SK-MEL-5 (cell line): ENCODE data around the gene EAF1. TPM values are rescaled to one million over a fixed set of nuclear protein-coding genes. Genes with fewer than 3 reads are reported as not detected.

Experiments used
- small RNA-seq, 2 experiments: library from RNA; depleted of rRNA; stranded (forward); fragments of <200 nt; gene quantifications; one replicate each; pipeline ENCODE3, GENCODE V24; 2014
- total RNA-seq: library from RNA; depleted of rRNA; stranded (reverse); fragments of >200 nt; shearing (Covaris generic); gene quantifications from 2 replicates; pipeline ENCODE4 v1.2.3, GENCODE V29; 2014; rRNA removed

The EAF1 gene
- total RNA-seq, 1 experiment from 2014 or later = 30.5 TPM

Small RNAs within 50 kb of the gene (small RNA-seq; reads per million reads assigned to genes)
- gene RNU6-1024P = 0 reads per million in 2 experiments

Other genes starting within 250 kb of the EAF1 start
- gene CAPN7, start 221.4 kb upstream of the EAF1 start, total RNA-seq = 36.0 and 45.5 TPM in 2 replicates
- 48.2 and 49.3 TPM in 2 replicates for gene SH3BP5, start 95.0 kb upstream of the EAF1 start, total RNA-seq
- 29.2 and 35.3 TPM in 2 replicates for gene METTL6, start 54 bp upstream of the EAF1 start, total RNA-seq
- 0.08 TPM in 1 of 2 replicates, not detected in the other for gene COLQ, start 94.1 kb downstream of the EAF1 start, total RNA-seq
- 51.9 and 56.5 TPM in 2 replicates for gene HACL1, start 174.0 kb downstream of the EAF1 start, total RNA-seq
- gene BTD, start 174.1 kb downstream of the EAF1 start, total RNA-seq = 70.3 and 71.4 TPM in 2 replicates